Measurements from ENCODE around the gene CST4. TPM values are rescaled to one million over a fixed set of nuclear protein-coding genes. Genes with fewer than 3 reads are reported as not detected.

CST4 gene
- total RNA-seq, 4 donors from 2014 or later: 0.89 to 13.8 (median 3.0) TPM; not detected in 1

DNA sequence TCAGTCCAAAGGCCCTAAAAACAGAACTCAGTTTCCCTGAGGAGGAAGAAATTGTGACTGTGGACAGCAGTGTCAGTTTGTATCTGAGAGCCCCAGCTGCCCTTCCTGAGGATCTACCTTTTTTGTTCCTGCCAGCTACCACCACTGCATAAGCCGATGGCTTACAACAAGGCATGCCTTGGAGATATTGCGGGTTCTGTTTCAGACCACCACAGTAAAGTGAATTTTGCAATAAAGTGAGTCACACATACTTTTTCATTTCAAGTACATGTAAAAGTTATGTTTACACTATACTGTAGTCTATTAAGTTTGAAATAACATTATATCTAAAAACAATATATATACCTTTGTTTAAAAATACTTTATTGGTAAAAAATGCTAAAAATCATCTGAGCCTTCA is 41.5 kb downstream of the CST4 start:
- no peak overlapping the region for H3K4me3 ChIP-seq (replicated peaks in 1 of 3)
- H3K27me3 ChIP-seq: no peaks in the 10 kb centered on the region
- peaks cover 0 to 4% of the 10 kb centered on the region in 2 donors for H3K4me1 ChIP-seq
- H3K9me3 ChIP-seq: no peaks in the 10 kb centered on the region
- DNase-seq: no peak
- WGBS, 2 donors: 92 to 97% methylated on average over 2 of the region's 2 CpGs
- no peak for TF ChIP-seq POLR2A (IDR thresholded peaks at IDR 0.05)
- TF ChIP-seq, protein P1, sequence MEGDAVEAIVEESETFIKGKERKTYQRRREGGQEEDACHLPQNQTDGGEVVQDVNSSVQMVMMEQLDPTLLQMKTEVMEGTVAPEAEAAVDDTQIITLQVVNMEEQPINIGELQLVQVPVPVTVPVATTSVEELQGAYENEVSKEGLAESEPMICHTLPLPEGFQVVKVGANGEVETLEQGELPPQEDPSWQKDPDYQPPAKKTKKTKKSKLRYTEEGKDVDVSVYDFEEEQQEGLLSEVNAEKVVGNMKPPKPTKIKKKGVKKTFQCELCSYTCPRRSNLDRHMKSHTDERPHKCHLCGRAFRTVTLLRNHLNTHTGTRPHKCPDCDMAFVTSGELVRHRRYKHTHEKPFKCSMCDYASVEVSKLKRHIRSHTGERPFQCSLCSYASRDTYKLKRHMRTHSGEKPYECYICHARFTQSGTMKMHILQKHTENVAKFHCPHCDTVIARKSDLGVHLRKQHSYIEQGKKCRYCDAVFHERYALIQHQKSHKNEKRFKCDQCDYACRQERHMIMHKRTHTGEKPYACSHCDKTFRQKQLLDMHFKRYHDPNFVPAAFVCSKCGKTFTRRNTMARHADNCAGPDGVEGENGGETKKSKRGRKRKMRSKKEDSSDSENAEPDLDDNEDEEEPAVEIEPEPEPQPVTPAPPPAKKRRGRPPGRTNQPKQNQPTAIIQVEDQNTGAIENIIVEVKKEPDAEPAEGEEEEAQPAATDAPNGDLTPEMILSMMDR (IDR thresholded peaks at IDR 0.05): no peak
- H3K36me3 ChIP-seq: no peaks in the 10 kb centered on the region
- intact Hi-C loops (cut with DNase I): no loop called here
- H3K27ac ChIP-seq: no peak overlapping the region

DNA sequence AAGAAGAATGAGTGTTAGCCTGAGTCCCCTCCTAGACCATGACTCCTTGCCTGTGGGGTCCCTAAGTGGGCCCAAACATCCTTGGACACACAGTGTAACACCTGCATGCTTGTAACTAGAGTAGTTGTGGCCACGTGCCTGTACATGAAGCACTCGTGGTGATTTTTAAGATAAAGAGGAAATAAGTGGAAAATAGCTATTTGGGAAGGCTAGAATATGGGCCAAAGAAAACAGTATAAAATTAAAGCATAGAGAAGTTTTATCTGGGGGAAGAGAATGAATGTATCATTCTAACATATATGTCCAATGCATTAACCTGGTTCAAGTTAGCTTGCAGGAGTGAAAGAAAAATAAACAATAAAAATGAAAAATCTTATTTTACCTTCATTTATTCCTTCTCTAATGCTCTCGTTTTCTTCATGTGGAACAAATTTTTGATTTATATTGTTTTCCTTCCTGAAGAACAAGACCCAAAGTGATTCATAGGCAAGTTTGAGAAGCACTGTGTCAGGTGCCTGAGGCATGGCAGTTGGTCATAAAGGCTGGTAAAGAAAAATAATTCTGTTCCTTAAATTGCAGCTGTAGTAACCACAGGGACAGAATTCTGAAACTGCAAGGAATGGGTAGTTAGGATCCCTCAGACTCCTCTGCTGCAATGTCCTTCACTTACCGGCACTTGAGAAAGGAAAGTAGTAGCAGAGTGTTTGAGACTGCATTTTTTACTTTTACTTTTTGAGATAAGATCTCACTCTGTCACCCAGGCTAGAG is 42.5 kb downstream of the CST4 start:
- WGBS, 2 donors: 58% methylated on average over 4 of the region's 4 CpGs

DNA sequence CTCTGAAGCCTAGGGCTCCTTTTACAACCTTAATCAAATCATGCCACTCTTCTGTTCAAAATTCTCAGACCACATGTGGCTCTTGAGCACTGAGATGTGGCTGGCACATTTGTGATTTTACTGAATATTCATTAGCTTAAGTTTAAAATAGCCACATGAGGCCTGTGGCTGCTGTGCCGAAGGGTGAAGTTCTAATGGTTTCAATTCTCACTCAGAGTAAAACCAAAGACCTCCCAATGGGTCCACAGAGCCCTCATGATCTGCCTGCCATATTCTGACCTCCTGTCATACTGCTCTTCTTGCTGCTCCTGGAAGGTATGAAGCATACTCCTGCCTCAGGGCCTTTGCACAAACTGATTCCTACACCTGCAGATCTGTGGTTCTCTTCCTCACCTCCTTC is 43.3 kb downstream of the CST4 start:
- 82 to 94% methylated on average over 1 of the region's 1 CpG for WGBS, 2 donors
- H3K27ac ChIP-seq: no peak overlapping the region
- H3K4me1 ChIP-seq: peaks cover 0 to 12% of the 10 kb centered on the region in 2 donors
- DNase-seq: no peak
- H3K27me3 ChIP-seq: no peaks in the 10 kb centered on the region
- no peak overlapping the region for H3K4me3 ChIP-seq (replicated peaks in 1 of 3)
- H3K9me3 ChIP-seq: no peaks in the 10 kb centered on the region
- H3K36me3 ChIP-seq: no peaks in the 10 kb centered on the region
- TF ChIP-seq, protein P1 (IDR thresholded peaks at IDR 0.05): no peak
- TF ChIP-seq POLR2A (IDR thresholded peaks at IDR 0.05): no peak
- intact Hi-C loops (cut with DNase I): no loop called here

More for the DNA sequence above, 42.5 kb downstream of the CST4 start:
- no peak for DNase-seq
- Histone ChIP-seq H3K9me3 (no peaks in the 10 kb centered on the region), H3K4me1 (peaks cover 0 to 12% of the 10 kb centered on the region in 2 donors), H3K36me3 (no peaks in the 10 kb centered on the region), H3K4me3 (replicated peaks in 1 of 3) (no peak overlapping the region), H3K27me3 (no peaks in the 10 kb centered on the region), H3K27ac (no peak overlapping the region)
- intact Hi-C loops (cut with DNase I): no loop called here
- TF ChIP-seq POLR2A (IDR thresholded peaks at IDR 0.05): no peak
- TF ChIP-seq, protein P1 (IDR thresholded peaks at IDR 0.05): no peak

DNA sequence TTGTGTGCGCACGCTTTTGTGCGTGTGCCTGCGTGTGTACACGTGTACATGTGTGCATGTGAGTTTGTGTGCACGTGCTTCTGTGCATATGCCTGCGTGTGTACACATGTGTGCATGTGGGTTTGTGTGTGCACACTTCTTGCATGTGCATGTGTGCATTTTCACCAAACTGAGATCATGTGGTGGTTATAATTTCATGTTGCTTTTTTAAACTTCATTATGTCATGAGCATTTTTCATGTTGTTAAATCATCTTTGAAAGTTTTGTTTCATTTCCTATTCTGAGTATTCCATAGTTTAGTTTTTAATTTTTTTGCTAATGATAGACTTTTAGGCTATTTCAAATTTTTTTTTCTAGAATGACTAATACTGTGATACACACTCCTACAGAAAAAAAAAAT is 44.7 kb downstream of the CST4 start:
- no peaks in the 10 kb centered on the region for H3K36me3 ChIP-seq
- H3K27me3 ChIP-seq: no peaks in the 10 kb centered on the region
- TF ChIP-seq POLR2A (IDR thresholded peaks at IDR 0.05): no peak
- TF ChIP-seq, protein P1 (IDR thresholded peaks at IDR 0.05): no peak
- intact Hi-C loops (cut with DNase I): no loop called here
- H3K27ac ChIP-seq: no peak overlapping the region
- no peak for DNase-seq
- H3K4me3 ChIP-seq (replicated peaks in 1 of 3): no peak overlapping the region
- no peaks in the 10 kb centered on the region for H3K9me3 ChIP-seq
- H3K4me1 ChIP-seq: peaks cover 0 to 12% of the 10 kb centered on the region in 2 donors
- 94 to 96% methylated on average over 7 of the region's 7 CpGs for WGBS, 2 donors

DNA sequence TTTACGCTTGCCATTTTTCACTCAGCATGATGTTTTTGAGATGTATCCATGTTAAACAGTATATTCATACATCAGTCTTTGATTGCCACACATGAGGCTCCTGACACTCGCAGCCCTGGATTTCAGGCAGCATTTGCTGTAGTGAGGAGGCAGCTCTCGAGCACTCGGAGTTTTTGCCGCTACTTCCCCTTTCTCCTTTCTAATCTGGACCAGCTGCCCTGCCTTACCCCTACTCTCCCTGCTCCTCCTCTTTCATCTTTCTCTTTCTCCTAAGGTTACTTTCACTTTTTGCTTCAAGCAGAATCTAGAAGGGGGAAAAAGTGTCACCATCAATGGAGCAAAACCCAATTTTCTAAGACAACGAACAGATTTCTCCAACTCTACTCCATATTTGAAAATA is 45.2 kb downstream of the CST4 start:
- peaks cover 0 to 12% of the 10 kb centered on the region in 2 donors for H3K4me1 ChIP-seq
- 80 to 90% methylated on average over 6 of the region's 6 CpGs for WGBS, 2 donors
- no peak for TF ChIP-seq POLR2A (IDR thresholded peaks at IDR 0.05)
- TF ChIP-seq, protein P1 (IDR thresholded peaks at IDR 0.05): no peak
- H3K27me3 ChIP-seq: no peaks in the 10 kb centered on the region
- H3K36me3 ChIP-seq: no peaks in the 10 kb centered on the region
- intact Hi-C loops (cut with DNase I): no loop called here
- no peak for DNase-seq
- no peak overlapping the region for H3K27ac ChIP-seq
- H3K9me3 ChIP-seq: no peaks in the 10 kb centered on the region
- no peak overlapping the region for H3K4me3 ChIP-seq (replicated peaks in 1 of 3)
